T-cell (primary cell): ENCODE measurements around the gene INPP5A. TPM values are rescaled to one million over a fixed set of nuclear protein-coding genes. Genes with fewer than 3 reads are reported as not detected.

ENCODE experiments used
- ATAC-seq, 4 experiments: fragments of 200-7000 bp in 3 of 4; fragments of 150-1000 bp in 1 of 4; cut with Tn5 transposase; replicated peaks in 1 of 4; 1 replicate in 3 of 4; 2 replicates in 1 of 4; pipeline ENCODE4 v1.10.0; 2021; ENCODE audit warnings: moderate library complexity in 3 of 4, mild to moderate bottlenecking in 2 of 4, moderate number of reproducible peaks in 1 of 4
- CTCF ChIA-PET, 2 donors: fragments of 300-600 bp; sonication (Branson Sonifier 250); formaldehyde crosslinking; loops; one replicate each; lab custom pipeline; 2022; ENCODE audit warnings: antibody characterized with exemption in 2 of 2; lab: Charles Lee
- POLR2A ChIA-PET, 2 donors: fragments of 300-600 bp; sonication (Branson Sonifier 250); formaldehyde crosslinking; loops; one replicate each; lab custom pipeline; 2022; ENCODE audit warnings: antibody characterized with exemption in 2 of 2; lab: Charles Lee
- DNase-seq, 35 experiments: peaks; one replicate each; pipeline versions ENCODE4 v3.0.0 to v3.0.0-alpha.2; 2013 to 2023
- H3K27ac ChIP-seq: one replicate; pipeline ENCODE4 v1.5.1; 2013; ENCODE audit warnings: low read length
- H3K27me3 ChIP-seq, 2 experiments: replicated peaks in 1 of 2; 1 replicate in 1 of 2; 2 replicates in 1 of 2; pipeline versions ENCODE4 v1.6.1 to v1.7.0; 2013; ENCODE audit warnings: low read length in 1 of 2, mixed read lengths in 1 of 2; ENCODE audit not compliant: control insufficient read depth in 2 of 2, insufficient read depth in 2 of 2; ENCODE audit errors: extremely low read depth in 1 of 2
- H3K36me3 ChIP-seq, 2 donors: 1 replicate in 1 of 2; 2 replicates in 1 of 2; pipeline versions ENCODE4 v1.6.1 to v1.7.0; 2013; ENCODE audit warnings: low read length in 1 of 2; ENCODE audit not compliant: control insufficient read depth in 2 of 2, insufficient read depth in 1 of 2; ENCODE audit errors: extremely low read depth in 1 of 2
- H3K4me1 ChIP-seq, 2 experiments: 1 replicate in 1 of 2; 2 replicates in 1 of 2; pipeline versions ENCODE4 v1.6.1 to v1.7.0; 2013; ENCODE audit warnings: low read length in 2 of 2, mixed read lengths in 1 of 2; ENCODE audit not compliant: insufficient read depth in 2 of 2, control insufficient read depth in 1 of 2; ENCODE audit errors: extremely low read depth in 1 of 2
- H3K4me3 ChIP-seq, 2 donors: 1 replicate in 1 of 2; 2 replicates in 1 of 2; pipeline versions ENCODE4 v1.5.1 to v1.7.0; 2013; ENCODE audit warnings: mild to moderate bottlenecking in 2 of 2, low read length in 1 of 2, moderate library complexity in 1 of 2; ENCODE audit not compliant: control insufficient read depth in 1 of 2; ENCODE audit errors: extremely low read depth in 1 of 2
- H3K9me3 ChIP-seq: 2 replicates; pipeline ENCODE4 v1.7.0; 2013
- H3K27ac Mint-ChIP-seq, 2 donors: one replicate each; pipeline ENCODE4 v1.8.0; 2020 to 2021; ENCODE audit warnings: mild to moderate bottlenecking in 2 of 2, mixed read lengths in 2 of 2
- H3K27me3 Mint-ChIP-seq, 2 donors: one replicate each; pipeline ENCODE4 v1.8.0; 2021 to 2022; ENCODE audit warnings: mixed read lengths in 2 of 2
- H3K36me3 Mint-ChIP-seq: one replicate; pipeline ENCODE4 v1.8.0; 2021; ENCODE audit warnings: mixed read lengths
- H3K4me1 Mint-ChIP-seq, 3 donors: one replicate each; pipeline ENCODE4 v1.8.0; 2020 to 2022; ENCODE audit warnings: mixed read lengths in 3 of 3, mild to moderate bottlenecking in 1 of 3
- H3K4me3 Mint-ChIP-seq, 3 donors: one replicate each; pipeline ENCODE4 v1.8.0; 2020 to 2022; ENCODE audit warnings: mild to moderate bottlenecking in 3 of 3, mixed read lengths in 3 of 3, moderate library complexity in 3 of 3
- H3K9me3 Mint-ChIP-seq, 3 donors: one replicate each; pipeline ENCODE4 v1.8.0; 2020 to 2022; ENCODE audit warnings: mixed read lengths in 3 of 3
- WGBS: methylation state at CpG from one replicate; pipeline ENCODE4 v1.1.5; 2013; ENCODE audit warnings: missing lambda C conversion rate; ENCODE audit not compliant: insufficient coverage; 5-methylcytosine and 5-hydroxymethylcytosine counted together
- total RNA-seq, 35 experiments: library from RNA in 6 of 35; stranded (reverse) in 6 of 35; fragments of 120-200 nt in 1 of 35; gene quantifications; one replicate each; pipeline versions ENCODE4 v1.2.1 to v1.2.4 and lab custom pipeline; 2013 to 2026

Gene INPP5A
- total RNA-seq, 5 donors from 2014 or later (not counting 1 experiment from before 2014, with no cell fraction given), result 20.9 to 23.1 (median 22.9) TPM

- Histone ChIP-seq H3K9me3 (no peaks in the 10 kb centered on the region), H3K27ac (no peak overlapping the region), H3K27me3 (peaks cover 3 to 32% of the 10 kb centered on the region in 2 experiments), H3K4me1 (peaks cover 0 to 2% of the 10 kb centered on the region in 2 experiments), H3K36me3 (peaks cover 9 to 17% of the 10 kb centered on the region in 2 donors), H3K4me3 (no peak overlapping the region)
- ChIA-PET POLR2A (no interaction called here), CTCF (no interaction called here)
- DNase-seq (no peak), ATAC-seq (no peak)
- Mint-ChIP-seq H3K4me3 (no peak overlapping the region), H3K9me3 (no peaks in the 10 kb centered on the region), H3K4me1 (peaks cover 0 to 4% (median 2%) of the 10 kb centered on the region in 3 donors), H3K27ac (no peak overlapping the region), H3K36me3 (peaks cover 33% of the 10 kb centered on the region), H3K27me3 (peaks cover 0 to 15% of the 10 kb centered on the region in 2 donors)
- 95% methylated on average over 20 of the region's 20 CpGs for WGBS
Measured at GRCh38 chr10:132781556-132781955, 244.0 kb downstream of the INPP5A start.

- H3K4me3 ChIP-seq, result no peak overlapping the region
- no peak for ATAC-seq
- H3K27ac ChIP-seq, result no peak overlapping the region
- no peaks in the 10 kb centered on the region for H3K9me3 Mint-ChIP-seq
- peaks cover 33% of the 10 kb centered on the region for H3K36me3 Mint-ChIP-seq
- H3K4me1 ChIP-seq, result peaks cover 0 to 4% of the 10 kb centered on the region in 2 experiments
- H3K9me3 ChIP-seq, result no peaks in the 10 kb centered on the region
- peaks cover 0 to 15% of the 10 kb centered on the region in 2 donors for H3K27me3 Mint-ChIP-seq
- H3K27me3 ChIP-seq, result peaks cover 3 to 48% of the 10 kb centered on the region in 2 experiments
- H3K4me3 Mint-ChIP-seq, result peak overlapping the region in 1 of 3 donors; percentile 46
- peaks cover 0 to 4% (median 2%) of the 10 kb centered on the region in 3 donors for H3K4me1 Mint-ChIP-seq
- H3K27ac Mint-ChIP-seq, result no peak overlapping the region
- WGBS, result 90% methylated on average over 22 of the region's 30 CpGs
- POLR2A ChIA-PET, result no interaction called here
- peaks cover 9 to 13% of the 10 kb centered on the region in 2 donors for H3K36me3 ChIP-seq
- DNase-seq, result no peak
- CTCF ChIA-PET, result no interaction called here
Measured at GRCh38 chr10:132783165-132783939, 245.8 kb downstream of the INPP5A start.

DNA sequence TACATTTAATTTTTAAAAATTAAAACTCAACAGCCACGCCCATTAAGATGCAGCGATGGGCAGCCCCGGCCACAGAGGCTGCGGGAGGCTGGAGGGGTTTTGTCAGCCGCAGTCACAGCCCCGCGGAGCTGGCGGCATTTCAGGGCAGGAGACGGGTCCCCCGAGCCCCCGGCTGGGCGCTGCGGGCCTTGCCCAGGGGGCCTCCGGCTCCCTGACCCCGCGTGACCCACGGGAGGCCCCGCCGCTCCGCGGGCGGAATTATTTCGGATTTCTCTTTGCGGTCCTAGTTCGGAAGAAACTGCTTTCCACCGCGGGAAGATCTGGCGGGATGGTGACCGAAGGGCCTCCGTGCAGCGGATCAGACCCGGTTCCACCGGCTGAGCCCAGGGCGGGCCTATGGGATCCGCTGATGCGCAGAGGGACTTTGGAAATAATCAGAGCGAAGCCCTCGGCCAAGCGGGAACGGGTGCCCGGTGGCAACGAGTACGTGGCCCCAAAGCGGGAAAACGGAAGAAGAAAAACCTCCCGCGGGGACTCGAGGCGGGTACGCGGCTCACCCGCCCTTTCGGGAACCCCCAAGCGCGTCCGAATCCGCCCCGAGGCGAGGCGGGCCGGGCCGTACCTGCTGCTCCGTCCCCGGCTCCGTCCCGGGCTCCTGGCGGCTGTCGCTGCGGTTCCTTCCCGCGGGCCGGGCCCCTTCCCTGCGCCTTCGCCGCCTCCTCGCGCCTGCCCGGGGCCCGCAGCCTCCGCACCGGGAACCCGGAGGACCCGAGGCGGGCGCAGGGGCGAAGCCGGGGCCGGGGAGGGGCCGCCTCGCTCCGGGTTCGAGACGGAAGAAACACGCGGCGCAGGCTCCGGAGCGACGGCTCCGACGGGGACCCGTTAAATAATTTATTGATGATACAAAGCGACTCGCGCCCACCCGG is 246.6 kb downstream of the INPP5A start:
- H3K27me3 ChIP-seq, result peaks cover 3 to 50% of the 10 kb centered on the region in 2 experiments
- WGBS, result 22% methylated on average over 106 of the region's 106 CpGs
- peaks cover 9 to 13% of the 10 kb centered on the region in 2 donors for H3K36me3 ChIP-seq
- ATAC-seq, result peak in 2 of 4 experiments; percentile 8 to 24
- DNase-seq, result no peak
- H3K9me3 ChIP-seq, result no peaks in the 10 kb centered on the region
- Mint-ChIP-seq H3K36me3 (peaks cover 31% of the 10 kb centered on the region), H3K27ac (no peak overlapping the region), H3K4me1 (peaks cover 0 to 4% (median 2%) of the 10 kb centered on the region in 3 donors), H3K9me3 (no peaks in the 10 kb centered on the region), H3K4me3 (peak overlapping the region in 1 of 3 donors; percentile 46), H3K27me3 (peaks cover 0 to 19% of the 10 kb centered on the region in 2 donors)
- H3K27ac ChIP-seq, result no peak overlapping the region
- peaks cover 0 to 4% of the 10 kb centered on the region in 2 experiments for H3K4me1 ChIP-seq
- H3K4me3 ChIP-seq, result no peak overlapping the region
- POLR2A ChIA-PET, result no interaction called here
- CTCF ChIA-PET, result no interaction called here

GRCh38 chr10:132784866-132785722 is 247.5 kb downstream of the INPP5A start:
- CTCF ChIA-PET, result no interaction called here
- H3K4me1 ChIP-seq, result peaks cover 0 to 4% of the 10 kb centered on the region in 2 experiments
- H3K36me3 ChIP-seq, result peaks cover 7 to 9% of the 10 kb centered on the region in 2 donors
- Mint-ChIP-seq H3K4me1 (peaks cover 0 to 4% (median 2%) of the 10 kb centered on the region in 3 donors), H3K27ac (no peak overlapping the region), H3K9me3 (no peaks in the 10 kb centered on the region), H3K4me3 (no peak overlapping the region), H3K27me3 (peaks cover 0 to 22% of the 10 kb centered on the region in 2 donors), H3K36me3 (peaks cover 25% of the 10 kb centered on the region)
- WGBS, result 16% methylated on average over 97 of the region's 111 CpGs
- ATAC-seq (no peak), DNase-seq (no peak)
- H3K27ac ChIP-seq, result no peak overlapping the region
- no peaks in the 10 kb centered on the region for H3K9me3 ChIP-seq
- H3K4me3 ChIP-seq, result no peak overlapping the region
- peaks cover 3 to 58% of the 10 kb centered on the region in 2 experiments for H3K27me3 ChIP-seq
- POLR2A ChIA-PET, result no interaction called here

GRCh38 chr10:132785723-132786475 is 248.3 kb downstream of the INPP5A start, which contains the start of gene NKX6-2:
Gene NKX6-2, minus strand, starts transcription at chr10:132786147. Its CDS starts 199 bp downstream, at chr10:132785948.
- Mint-ChIP-seq H3K27me3 (peaks cover 0 to 24% of the 10 kb centered on the region in 2 donors), H3K4me1 (peaks cover 0 to 4% (median 2%) of the 10 kb centered on the region in 3 donors), H3K4me3 (no peak within 1 kb of the TSS), H3K27ac (no peak within 1 kb of the TSS), H3K9me3 (no peaks in the 10 kb centered on the region), H3K36me3 (peaks cover 23% of the 10 kb centered on the region)
- Histone ChIP-seq H3K9me3 (no peaks in the 10 kb centered on the region), H3K4me3 (no peak within 1 kb of the TSS), H3K36me3 (peaks cover 3 to 9% of the 10 kb centered on the region in 2 donors), H3K4me1 (peaks cover 0 to 4% of the 10 kb centered on the region in 2 experiments), H3K27me3 (peaks cover 3 to 60% of the 10 kb centered on the region in 2 experiments), H3K27ac (no peak within 1 kb of the TSS)
- no peak for ATAC-seq
- DNase-seq, result no peak
- 4% methylated on average over 102 of the region's 119 CpGs for WGBS
- ChIA-PET CTCF (no interaction called here), POLR2A (no interaction called here)
